ENCODE results near the gene PAX8. TPM values are rescaled to one million over a fixed set of nuclear protein-coding genes. Genes with fewer than 3 reads are reported as not detected.

Gene PAX8
- total and polyA plus RNA-seq, 2 donors (not counting 1 experiment from before 2014, with no cell fraction given): 0.45 to 0.64 TPM

DNA sequence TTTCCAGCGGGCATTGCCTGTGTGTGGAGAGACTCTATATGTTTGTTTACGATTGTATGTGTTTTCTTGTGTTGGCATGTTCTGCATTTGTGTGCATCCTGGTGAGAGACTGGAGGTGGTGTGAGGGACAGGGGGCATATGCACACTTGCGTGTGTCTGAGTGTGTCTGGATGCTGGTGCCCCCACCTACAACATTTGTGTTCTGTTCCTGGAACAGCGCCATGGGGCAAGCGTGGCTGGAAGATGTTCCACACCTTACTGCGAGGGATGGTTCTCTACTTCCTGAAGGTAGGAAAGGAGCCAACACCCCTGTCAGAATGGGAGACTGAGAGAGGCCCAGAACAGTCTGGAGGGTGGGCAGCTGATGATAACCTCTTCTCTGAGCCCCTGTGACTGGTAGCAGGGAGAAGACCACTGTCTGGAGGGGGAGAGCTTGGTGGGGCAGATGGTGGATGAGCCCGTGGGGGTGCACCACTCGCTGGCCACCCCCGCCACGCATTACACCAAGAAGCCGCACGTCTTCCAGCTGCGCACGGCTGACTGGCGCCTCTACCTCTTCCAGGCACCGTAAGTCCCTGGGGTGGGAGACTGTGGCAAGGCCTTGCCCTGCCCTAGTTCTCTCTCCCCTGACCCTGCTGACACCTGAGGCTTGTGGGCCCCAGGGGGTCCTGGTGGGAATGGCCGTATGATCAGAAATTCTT, 81.2 kb downstream of the PAX8 start:
- no peak for ATAC-seq (ENCODE audit: low read depth)
- Histone ChIP-seq H3K4me2 (replicated peaks; ENCODE audit: low read depth, low read length, poor library complexity, severe bottlenecking) (no peak overlapping the region), H3K36me3 (replicated peaks in 1 of 2; ENCODE audit: control extremely low read depth in 1 of 2, control insufficient read depth in 1 of 2, extremely low read depth in 1 of 2, insufficient read depth in 2 of 2, low read length in 1 of 2) (peaks cover 15 to 86% of the 10 kb centered on the region in 2 experiments), H3K4me3 (ENCODE audit: control extremely low read depth in 1 of 5, extremely low read depth in 1 of 5, insufficient read depth in 1 of 5, low read depth in 2 of 5, low read length in 4 of 5) (no peak overlapping the region), H3K27ac (ENCODE audit: low read length in 2 of 2) (peak overlapping the region in 1 of 2 donors; percentile 31), H3K4me1 (ENCODE audit: control insufficient read depth in 2 of 2, insufficient read depth in 2 of 2, low read length in 2 of 2) (peaks cover 7 to 10% of the 10 kb centered on the region in 2 donors), H2AFZ (ENCODE audit: insufficient read depth, low read depth, low read length, poor library complexity, severe bottlenecking) (no peak overlapping the region), H3K27me3 (replicated peaks in 1 of 4; ENCODE audit: control extremely low read depth in 1 of 4, control insufficient read depth in 3 of 4, insufficient read depth in 4 of 4, low read length in 3 of 4) (no peaks in the 10 kb centered on the region), H3K9ac (ENCODE audit: low read length) (no peak overlapping the region), H4K20me1 (ENCODE audit: control insufficient read depth, insufficient read depth, low read length, poor library complexity, severe bottlenecking) (peaks cover 75% of the 10 kb centered on the region), H3K79me2 (ENCODE audit: control insufficient read depth, insufficient read depth, low read length) (peaks cover 4% of the 10 kb centered on the region), H3K9me3 (ENCODE audit: control extremely low read depth in 1 of 3, control insufficient read depth in 2 of 3, insufficient read depth in 1 of 3, low read length in 2 of 3) (peaks cover 0 to 4% (median 0%) of the 10 kb centered on the region in 3 donors)
- H3K27me3 Mint-ChIP-seq: no peaks in the 10 kb centered on the region
- DNase-seq: no peak
- 96% methylated on average over 15 of the region's 17 CpGs for WGBS (ENCODE audit: insufficient coverage)
- H3K4me1 Mint-ChIP-seq: peaks cover 4% of the 10 kb centered on the region
- POLR2A ChIA-PET: interaction anchor here (1.5 to 1.8 kb wide), 2 partner anchors 23 kb away, joined by 4 to 7 read pairs; partner anchors contain the start of gene PSD4
- no peak for TF ChIP-seq EZH2 (IDR thresholded peaks at IDR 0.05; ENCODE audit: borderline replicate concordance, insufficient read depth, low read depth, low read length, poor library complexity, severe bottlenecking)
- CTCF ChIA-PET: interaction anchor here (1.2 to 17.9 kb wide), 7 partner anchors 14 to 192 kb away, joined by 3 to 590 read pairs (median 31); partner anchors contain the start of gene PSD4
- intact Hi-C loops (cut with micrococcal nuclease): no loop called here
- no peaks in the 10 kb centered on the region for H3K9me3 Mint-ChIP-seq (ENCODE audit: insufficient read depth)
- H3K27ac Mint-ChIP-seq: peak overlapping the region; percentile 69
- H3K4me3 Mint-ChIP-seq: peak overlapping the region; percentile 80

DNA sequence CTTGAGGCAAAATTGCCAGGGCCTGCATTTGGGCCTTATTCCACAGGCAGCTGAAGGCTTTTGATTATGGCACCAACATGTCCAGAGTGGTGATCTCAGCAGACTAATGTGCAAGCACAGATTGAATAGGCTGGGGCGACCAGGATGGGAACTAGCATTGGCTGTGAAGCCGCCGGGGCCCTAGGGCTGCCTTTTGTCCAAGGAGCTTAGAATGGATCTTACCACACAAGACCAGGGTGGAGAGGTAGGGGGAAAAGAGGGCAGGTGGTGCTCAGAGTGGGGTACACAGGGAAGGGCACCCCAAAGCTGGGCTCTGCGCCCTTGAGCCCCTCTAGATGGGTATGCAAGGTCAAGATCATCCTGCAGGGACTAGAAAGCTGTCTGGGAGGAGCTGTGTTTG, 81.9 kb downstream of the PAX8 start:
- TF ChIP-seq, protein P1, sequence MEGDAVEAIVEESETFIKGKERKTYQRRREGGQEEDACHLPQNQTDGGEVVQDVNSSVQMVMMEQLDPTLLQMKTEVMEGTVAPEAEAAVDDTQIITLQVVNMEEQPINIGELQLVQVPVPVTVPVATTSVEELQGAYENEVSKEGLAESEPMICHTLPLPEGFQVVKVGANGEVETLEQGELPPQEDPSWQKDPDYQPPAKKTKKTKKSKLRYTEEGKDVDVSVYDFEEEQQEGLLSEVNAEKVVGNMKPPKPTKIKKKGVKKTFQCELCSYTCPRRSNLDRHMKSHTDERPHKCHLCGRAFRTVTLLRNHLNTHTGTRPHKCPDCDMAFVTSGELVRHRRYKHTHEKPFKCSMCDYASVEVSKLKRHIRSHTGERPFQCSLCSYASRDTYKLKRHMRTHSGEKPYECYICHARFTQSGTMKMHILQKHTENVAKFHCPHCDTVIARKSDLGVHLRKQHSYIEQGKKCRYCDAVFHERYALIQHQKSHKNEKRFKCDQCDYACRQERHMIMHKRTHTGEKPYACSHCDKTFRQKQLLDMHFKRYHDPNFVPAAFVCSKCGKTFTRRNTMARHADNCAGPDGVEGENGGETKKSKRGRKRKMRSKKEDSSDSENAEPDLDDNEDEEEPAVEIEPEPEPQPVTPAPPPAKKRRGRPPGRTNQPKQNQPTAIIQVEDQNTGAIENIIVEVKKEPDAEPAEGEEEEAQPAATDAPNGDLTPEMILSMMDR (IDR thresholded peaks at IDR 0.05): no peak
- no peak for TF ChIP-seq EZH2 (IDR thresholded peaks at IDR 0.05; ENCODE audit: borderline replicate concordance, insufficient read depth, low read depth, low read length, poor library complexity, severe bottlenecking)
- no peak overlapping the region for H2AFZ ChIP-seq (ENCODE audit: insufficient read depth, low read depth, low read length, poor library complexity, severe bottlenecking)
- Mint-ChIP-seq H3K27me3 (no peaks in the 10 kb centered on the region), H3K4me1 (peaks cover 4% of the 10 kb centered on the region), H3K4me3 (peak overlapping the region; percentile 39), H3K27ac (peak overlapping the region; percentile 69), H3K9me3 (ENCODE audit: insufficient read depth) (no peaks in the 10 kb centered on the region)
- H3K9ac ChIP-seq (ENCODE audit: low read length): no peak overlapping the region
- H3K4me2 ChIP-seq (replicated peaks; ENCODE audit: low read depth, low read length, poor library complexity, severe bottlenecking): no peak overlapping the region
- H3K36me3 ChIP-seq (replicated peaks in 1 of 2; ENCODE audit: control extremely low read depth in 1 of 2, control insufficient read depth in 1 of 2, extremely low read depth in 1 of 2, insufficient read depth in 2 of 2, low read length in 1 of 2): peaks cover 15 to 83% of the 10 kb centered on the region in 2 experiments
- intact Hi-C loops (cut with micrococcal nuclease): no loop called here
- peaks cover 77% of the 10 kb centered on the region for H4K20me1 ChIP-seq (ENCODE audit: control insufficient read depth, insufficient read depth, low read length, poor library complexity, severe bottlenecking)
- no peak overlapping the region for H3K4me3 ChIP-seq (ENCODE audit: control extremely low read depth in 1 of 5, extremely low read depth in 1 of 5, insufficient read depth in 1 of 5, low read depth in 2 of 5, low read length in 4 of 5)
- H3K27me3 ChIP-seq (replicated peaks in 1 of 4; ENCODE audit: control extremely low read depth in 1 of 4, control insufficient read depth in 3 of 4, insufficient read depth in 4 of 4, low read length in 3 of 4): no peaks in the 10 kb centered on the region
- 100% methylated on average over 2 of the region's 4 CpGs for WGBS (ENCODE audit: insufficient coverage)
- H3K79me2 ChIP-seq (ENCODE audit: control insufficient read depth, insufficient read depth, low read length): peaks cover 4% of the 10 kb centered on the region
- DNase-seq (no peak), ATAC-seq (ENCODE audit: low read depth) (no peak)
- H3K9me3 ChIP-seq (ENCODE audit: control extremely low read depth in 1 of 3, control insufficient read depth in 2 of 3, insufficient read depth in 1 of 3, low read length in 2 of 3): peaks cover 0 to 4% (median 0%) of the 10 kb centered on the region in 3 donors
- no peak overlapping the region for H3K27ac ChIP-seq (ENCODE audit: low read length in 2 of 2)
- POLR2A ChIA-PET: interaction anchor here (1.5 kb wide), 1 partner anchor 23 kb away, joined by 7 read pairs; the partner anchor contains the start of gene PSD4
- CTCF ChIA-PET: interaction anchor here (11.6 to 17.9 kb wide), 2 partner anchors 19 to 60 kb away, joined by 257 to 590 read pairs; partner anchors contain the start of gene PSD4
- peaks cover 7 to 10% of the 10 kb centered on the region in 2 donors for H3K4me1 ChIP-seq (ENCODE audit: control insufficient read depth in 2 of 2, insufficient read depth in 2 of 2, low read length in 2 of 2)
